Right forelimb (tissue), 1 donor: ENCODE results near the gene FSHR.

Experiments
- DNase-seq: peaks from one replicate; pipeline ENCODE4 v3.0.0-alpha.2; 2018

Gene FSHR

DNA sequence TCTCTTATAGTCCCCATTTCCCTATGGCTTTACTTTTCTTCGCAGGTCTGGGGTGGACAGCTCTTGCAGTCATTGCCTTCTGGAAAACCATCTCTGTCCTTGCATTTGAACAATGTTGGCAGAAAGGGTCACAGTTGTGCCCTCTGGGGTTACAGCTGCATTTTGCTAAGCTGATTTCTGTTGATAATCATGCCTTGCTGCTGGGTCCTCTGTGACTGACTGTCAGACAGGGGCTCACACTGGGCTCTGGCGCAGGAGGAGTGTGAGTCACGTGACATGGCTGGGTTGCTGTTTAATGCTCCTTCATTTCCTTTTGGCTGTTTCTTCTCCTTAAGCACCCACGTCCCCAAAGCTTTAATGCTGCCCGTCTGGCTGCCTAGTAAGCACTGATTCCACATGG is 202.2 kb downstream of the FSHR start:
- no peak for DNase-seq

DNA sequence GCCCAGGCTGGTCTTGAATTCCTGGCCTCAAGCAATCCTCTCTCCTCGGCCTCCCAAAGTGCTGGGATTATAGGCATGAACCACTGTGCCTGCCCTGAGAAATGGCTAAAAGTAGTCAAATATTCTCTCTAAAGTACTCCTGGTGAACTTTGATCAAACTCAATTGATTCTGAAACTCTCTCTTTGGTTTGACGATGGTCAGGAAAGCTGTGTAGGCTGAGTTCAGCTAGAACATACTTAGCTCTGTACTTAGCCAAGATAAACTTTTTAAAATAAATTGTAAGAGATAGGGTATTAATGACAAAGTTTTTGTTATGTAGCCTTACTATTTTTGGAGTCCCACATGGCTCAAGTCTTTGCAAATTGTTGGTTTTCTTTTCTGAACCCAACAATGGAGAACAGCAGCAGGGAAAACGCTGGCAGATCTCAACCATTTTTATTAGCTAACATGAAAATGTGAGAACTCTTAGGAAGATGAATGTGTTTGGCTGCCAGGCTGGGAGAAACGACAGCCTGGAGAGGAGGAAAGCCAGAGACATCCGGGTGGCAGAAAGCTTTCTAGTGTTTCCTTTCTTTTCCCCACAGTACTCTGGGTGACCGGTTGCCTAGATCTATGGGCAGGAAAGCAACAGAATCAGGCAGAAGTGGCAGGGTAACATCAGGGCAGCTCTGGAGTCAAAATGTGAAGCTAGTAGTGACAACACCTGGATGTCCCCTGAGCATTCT is 205.8 kb downstream of the FSHR start:
- no peak for DNase-seq

DNA sequence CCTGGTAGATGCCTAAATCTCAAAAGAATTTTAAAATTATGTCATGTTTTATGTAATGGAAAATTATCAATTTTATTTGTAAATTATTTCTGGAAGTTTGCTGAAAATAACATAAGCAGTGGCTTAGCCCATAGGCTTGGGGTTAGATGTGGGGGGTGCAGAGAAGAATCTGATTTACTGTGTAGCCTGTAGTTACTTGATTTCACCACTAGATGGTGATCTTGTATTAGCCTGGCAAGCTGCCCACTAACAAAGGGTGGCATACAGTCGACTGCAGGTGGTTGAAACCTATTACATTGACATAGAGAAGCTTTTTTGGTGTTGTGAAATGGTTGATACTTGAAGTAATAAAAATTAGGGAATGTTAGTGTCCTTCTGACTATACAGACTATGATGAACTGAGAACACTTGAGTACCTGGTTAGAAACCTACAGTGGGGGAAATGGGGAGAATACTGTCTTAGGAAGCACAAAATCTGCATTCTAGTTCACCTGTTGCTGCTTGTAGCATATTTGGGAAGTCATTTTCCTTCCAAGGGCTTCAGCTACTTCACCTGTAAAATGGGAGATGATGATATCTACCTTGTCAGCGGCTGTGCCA is 207.8 kb downstream of the FSHR start:
- no peak for DNase-seq

DNA sequence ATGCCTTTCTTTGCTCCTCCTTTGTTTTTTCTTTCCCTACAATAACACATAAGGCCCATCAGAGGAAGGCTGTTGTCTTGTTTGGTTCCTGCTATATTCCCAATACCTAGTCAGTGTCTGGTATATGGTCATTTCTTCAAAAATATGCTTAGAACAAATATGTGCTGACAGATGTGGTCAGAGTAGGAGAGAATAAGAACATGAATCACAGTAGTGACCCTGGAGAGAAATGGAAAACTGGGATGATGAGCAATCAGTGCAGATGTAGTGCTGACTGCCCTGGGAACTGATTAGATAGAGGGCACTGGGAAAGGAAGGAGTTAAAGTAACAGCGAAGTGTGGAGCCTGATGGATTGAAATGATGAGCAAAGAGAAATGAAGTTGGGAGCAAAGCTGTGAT is 209.4 kb downstream of the FSHR start:
- no peak for DNase-seq

DNA sequence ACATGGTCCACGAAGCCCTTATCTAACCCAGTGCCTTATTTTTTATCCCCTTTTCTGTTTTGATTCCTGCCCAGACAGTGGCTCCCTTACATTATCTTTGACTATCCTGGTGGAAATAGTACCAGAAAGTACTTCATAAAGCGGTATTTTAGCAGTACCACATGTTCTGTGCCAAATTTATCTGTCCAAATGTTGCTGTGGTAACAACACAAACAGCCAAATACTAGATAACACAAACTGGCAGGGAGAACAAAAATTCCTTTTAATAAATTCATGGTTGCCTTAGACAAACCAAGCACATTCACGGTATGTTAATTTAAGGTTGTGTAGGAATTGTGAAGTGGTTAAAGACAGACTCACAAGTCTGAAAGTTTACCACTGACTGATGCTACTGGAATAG is 210.9 kb downstream of the FSHR start:
- DNase-seq: no peak

DNA sequence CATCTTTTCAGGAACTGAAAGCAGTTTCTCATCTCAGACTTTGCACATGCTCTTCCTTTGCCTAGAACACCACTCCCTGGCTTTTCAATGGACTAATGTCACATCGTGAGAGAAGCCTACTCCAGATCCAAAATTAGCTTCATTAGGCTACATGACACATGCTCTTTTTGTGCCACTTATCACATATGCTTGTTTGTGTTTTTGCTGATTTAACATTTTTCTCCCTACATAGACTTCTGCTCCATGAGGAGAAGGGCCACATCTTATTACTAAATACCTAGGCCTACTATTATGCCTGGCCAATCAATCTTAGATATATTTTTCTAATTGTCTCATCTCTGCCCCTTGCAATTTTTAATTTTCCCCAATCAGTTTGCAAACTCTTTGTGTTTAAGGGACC is 212.4 kb downstream of the FSHR start:
- no peak for DNase-seq

DNA sequence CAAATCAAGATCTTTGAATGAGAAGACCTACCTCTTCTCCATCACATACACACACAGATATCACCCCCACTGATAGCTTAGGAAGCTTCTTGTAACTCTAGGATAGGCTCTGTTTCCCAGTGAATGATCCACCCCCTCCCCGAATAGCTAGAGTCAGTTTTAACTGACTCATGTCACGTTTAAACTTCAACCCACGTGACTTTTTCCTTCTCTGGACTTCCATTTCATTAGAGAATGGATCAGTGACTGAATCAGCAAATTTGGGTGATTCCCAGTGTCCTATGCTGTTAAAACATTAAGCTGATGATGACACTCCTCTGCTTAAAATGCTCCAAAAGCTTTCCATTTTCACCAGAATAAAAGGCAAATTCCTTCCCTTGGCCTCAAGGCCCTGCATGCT is 212.9 kb downstream of the FSHR start:
- DNase-seq: no peak

DNA sequence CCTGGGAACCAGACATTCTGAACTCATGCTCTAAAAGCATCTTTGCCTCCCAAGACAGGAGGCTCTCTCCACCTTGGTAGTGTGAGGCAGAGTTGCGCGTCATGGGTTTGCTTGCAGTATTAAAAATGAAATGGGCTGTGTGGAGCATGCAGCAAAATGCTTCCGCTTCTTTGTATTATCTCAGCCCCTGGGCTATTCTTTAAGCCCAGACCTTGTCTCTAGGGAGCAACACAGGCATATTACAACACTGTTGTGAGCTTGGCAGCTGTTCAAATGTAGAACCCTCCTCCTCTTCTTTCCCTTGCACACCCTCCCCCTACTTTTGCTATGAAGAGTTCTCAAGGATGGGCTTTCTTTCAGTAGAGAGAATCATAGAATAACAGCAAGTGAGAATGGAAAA is 213.7 kb downstream of the FSHR start:
- no peak for DNase-seq

DNA sequence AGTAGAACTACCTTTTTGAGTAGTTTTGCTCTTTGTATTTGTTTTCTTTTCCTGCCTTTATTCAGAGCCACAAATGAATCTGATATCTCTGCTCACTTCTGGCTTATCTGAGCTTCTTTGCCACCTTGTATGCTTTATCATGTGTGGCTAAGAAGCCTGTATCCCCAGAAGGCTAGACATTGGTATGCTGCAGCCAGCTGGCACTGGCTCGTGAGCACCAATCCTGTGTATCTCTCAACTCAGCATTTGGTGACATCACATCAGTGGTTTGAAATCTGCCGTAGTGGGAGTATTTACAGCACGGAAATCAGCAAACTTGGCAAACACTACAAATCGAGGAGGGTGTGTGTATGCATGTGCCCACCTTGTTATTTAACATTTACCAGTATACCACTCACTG is 215.1 kb downstream of the FSHR start:
- DNase-seq: no peak

DNA sequence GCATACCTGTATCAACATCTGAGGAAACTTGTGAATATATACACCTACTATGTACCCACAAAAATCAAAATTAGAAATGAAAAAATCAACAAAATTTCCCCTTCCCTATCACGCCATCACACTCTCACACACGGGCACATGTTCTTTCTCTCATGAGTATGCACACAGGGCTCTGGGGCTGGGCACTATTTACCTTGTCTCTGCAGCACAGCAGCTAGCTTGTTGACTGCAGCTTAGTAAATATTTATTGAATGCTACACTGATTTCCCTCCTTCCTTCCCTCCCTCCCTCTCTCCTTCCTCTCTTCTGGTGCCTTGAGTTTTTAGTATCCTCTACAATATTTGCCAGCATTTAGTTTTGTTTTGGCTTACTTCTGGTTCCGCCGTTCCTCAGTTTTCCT is 216.1 kb downstream of the FSHR start:
- DNase-seq: no peak

DNA sequence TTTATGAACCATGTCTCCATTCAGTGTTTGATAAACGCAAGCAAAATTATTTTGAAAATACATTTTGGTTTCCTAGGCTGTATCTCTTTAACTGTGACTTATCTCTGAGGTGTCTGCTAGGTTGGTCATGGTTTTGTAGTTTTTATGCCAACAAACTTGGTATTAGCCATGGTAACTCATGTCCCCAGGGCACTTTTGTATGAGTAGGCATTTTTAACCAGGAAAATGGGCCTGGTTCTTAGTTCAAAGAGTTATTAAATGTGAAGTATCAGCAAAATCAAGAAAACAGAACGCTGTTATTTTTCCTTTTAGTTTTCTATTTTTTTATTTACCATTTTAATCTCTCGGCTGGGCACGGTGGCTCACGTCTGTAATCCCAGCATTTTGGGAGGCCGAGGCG is 219.5 kb downstream of the FSHR start:
- DNase-seq: no peak

DNA sequence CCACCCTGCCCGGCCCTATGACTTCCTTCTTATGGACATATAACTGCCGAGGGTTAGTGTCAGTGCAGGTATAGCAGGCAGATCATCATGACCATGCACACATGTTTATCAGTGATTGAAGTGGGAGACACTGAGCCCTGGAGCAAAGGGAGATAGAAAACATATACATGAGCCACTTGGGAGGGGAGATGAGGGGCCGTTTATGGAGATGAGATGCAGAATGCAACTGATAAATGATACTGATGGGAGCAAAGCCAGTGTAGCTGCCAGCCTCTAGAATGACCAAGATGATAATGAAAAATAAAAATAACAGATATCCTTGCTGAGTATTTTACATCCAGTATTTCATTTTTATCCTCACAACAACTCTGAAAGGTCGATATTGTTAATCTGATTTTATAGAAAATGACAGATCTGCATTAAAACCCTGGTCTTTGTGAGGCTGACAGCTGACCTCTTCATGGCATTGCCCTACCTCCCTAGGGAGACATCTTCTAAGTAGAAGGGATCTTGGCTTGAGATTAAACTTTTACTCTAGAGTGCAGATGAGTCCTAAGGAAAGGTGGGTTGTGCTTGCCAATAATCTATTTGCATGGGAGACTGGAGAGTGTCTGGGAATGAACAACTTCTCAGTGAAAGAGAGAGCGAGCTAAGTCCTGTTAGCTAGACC is 220.4 kb downstream of the FSHR start:
- no peak for DNase-seq

DNA sequence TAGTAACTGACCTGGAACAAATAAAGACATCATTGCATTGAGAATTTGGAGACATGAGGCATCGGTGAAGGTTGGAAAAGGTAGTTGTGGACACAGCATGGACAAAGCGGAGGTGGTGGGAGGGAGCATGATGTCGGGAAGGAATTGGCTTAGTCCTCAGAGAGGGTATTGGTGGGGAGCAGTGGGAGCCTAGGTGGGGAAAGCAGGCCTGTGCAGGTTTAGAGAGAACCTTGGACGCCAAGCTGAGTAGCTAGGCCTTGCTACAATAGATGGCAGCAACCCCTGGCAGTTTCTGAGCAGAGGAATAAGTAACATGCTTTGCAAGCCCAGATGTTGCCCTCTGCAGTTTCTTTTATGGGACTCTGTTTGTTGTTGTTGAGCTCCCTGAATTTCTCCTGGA is 221.6 kb downstream of the FSHR start:
- no peak for DNase-seq

DNA sequence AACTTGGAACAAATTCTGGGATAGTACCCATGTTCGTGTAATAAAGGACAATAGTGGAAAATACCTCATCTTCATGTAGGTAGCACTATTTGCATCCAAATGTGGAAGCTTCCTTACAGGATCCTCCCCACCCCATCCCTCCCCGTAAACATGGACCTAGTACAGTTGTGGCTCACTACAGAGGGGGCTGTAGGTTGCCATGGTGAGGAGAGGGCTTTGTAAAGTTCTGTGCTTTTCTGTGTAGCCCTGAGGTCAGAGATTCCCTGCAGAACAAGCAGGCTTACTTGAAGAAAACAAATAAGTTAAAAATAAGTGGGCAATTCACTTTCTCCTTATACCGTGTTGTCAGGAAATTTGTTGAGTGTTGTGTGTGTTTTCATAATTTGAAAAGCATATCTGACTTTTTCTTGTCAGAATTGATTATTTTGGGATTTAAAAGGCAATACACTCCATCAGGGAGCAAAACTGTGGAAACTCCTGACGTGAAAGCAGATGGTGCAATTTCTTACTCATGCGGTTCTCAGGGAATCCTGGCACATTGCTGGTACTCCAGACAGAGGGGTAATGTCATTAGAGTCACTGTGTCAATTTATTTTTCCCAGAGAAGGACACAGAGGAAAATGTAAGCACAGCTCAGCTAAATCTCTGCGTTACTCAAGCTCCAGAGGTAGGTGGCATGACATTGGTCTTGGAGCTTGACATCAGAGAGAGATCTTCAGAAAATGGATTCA is 224.6 kb downstream of the FSHR start:
- no peak for DNase-seq

DNA sequence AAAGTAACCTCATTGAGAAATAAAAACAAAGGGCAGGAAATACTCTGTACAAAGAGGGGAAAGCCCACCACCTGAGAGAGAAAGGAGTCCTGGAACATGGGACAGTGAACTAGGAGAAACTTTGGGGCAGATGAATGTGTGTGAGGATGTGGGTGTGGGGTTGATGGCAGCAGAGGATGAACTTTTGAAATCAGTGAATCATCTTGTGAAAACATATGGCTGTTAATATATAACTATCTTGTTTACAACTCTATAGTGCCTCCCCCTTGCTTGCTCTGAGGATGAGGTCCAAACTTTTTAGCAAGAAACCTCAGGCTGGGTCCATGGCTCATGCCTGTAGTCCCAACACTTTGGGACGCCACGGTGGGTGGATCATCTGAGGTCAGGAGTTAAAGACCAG is 227.0 kb downstream of the FSHR start:
- DNase-seq: no peak

DNA sequence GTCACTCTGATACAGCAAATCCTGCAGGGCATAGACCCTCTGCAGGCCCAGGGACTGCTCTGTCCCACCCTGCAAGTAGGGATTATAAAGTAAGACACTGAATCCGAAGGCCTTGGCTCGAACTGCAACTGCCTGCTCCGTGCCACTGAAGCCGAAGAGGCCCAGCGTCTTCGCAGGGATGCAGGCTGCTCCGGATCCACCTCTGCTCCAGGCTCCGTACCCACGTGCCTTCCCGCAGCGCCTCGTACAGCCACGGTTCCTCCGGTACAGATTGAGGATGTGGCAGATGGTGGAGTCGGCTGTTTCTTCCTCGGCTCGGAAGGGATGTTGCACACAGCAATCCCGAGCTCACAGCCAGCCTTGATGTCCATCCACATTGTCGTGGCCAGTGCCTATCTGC is 238.4 kb downstream of the FSHR start:
- DNase-seq: no peak

DNA sequence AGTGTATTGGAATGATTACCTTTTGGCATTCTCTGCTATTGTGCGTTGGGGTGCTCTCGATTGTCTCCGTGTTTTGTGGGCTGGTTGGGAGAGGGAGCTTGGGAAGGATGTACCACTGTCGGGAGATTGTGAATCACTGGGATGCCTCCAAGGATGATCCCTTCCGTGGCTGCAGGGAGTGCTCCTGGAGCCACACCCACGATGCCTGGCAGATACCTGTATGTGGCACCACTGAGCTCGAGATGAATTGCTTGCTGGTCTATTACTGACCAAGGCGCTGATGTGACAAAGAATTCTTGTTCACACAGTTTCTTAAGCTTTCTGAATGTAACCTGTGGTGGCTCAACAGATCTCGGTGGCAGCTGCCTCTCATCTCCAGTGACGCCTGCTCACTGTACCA is 239.1 kb downstream of the FSHR start:
- no peak for DNase-seq

DNA sequence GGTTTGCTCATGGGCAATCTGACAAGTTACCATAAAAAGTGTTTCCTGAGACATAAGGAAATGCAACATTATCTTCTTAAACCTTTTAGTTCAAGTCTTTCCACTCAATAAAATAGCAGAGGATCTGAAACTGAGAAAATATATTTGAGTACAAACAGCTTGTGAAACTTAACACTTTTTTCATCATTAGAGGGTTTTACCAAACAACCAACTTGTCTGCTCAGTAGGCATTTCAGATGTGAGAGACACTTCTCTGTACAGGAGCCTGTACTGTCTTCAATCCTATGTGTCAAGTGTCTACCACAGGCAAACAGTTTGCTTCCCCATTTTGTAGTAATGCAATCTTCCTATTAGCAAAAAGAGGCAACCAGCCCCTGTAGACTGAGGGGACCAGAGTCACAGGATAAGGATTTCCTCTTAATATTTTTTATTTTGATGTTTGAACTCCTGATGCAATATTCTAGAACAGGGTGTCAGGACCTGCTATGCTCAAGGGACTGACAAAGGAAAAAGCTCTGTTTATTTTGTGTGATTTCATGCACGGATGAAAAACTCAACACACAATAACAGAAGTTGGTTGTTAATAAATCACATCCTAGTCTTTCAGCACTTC is 239.7 kb downstream of the FSHR start:
- DNase-seq: no peak
